T follicular helper cell (primary cell): ENCODE measurements around the gene TRABD2B.

ENCODE experiments used
- DNase-seq: peaks from one replicate; pipeline ENCODE4 v3.0.0-alpha.2; 2020; ENCODE audit warnings: low read depth

The TRABD2B gene

DNA sequence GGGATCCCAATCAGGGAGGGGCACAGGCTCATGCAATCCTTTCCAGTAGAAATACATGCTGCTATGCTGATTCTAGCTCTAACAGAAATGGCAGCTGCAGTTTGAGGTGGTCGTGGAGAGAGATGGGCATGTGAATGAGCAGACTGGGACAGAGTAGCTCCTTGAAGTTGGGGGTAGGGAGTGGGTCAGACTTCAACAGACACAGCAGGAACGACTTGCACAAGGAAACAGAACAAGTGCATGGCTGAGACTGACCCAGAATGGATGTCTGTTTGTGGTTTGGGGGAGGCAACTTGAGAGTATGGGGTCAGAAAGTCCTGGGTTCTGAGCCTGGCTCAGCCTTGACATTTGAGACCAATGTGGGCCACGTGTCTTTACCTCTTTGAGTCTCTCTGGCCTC, 25.1 kb upstream of the TRABD2B start:
- no peak for DNase-seq

GRCh38 chr1:48021792-48022191, 24.6 kb upstream of the TRABD2B start:
- DNase-seq = no peak

DNA sequence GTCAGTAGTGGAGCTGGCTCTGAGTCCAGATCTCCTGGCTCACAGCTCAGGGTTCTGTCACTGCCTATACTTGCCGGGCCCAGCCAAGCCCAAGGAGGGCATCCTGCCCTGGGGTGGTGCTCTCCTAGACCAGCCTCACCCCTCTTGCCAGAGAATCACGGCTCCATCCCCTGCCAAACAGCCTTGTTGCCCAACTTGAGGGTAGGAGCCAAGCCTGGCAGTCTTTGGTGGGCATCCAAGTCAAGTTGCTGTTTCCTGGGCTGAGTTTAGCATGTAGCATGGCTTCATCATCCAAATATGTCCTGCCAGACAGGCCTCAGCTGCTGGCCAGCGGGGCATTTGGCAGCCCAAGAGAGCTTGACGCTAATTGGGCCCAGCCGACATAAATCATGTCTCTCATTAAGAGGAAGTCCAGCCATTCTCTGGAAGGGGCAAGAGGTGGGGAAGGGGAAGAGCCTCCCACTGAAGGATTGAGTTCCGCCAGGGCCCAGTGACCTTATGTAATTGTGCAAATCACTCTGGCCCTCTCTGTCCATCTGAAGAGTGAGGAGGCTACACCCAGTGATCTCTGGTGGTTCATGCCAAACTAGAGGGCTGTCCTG, 22.6 kb upstream of the TRABD2B start:
- no peak for DNase-seq

DNA sequence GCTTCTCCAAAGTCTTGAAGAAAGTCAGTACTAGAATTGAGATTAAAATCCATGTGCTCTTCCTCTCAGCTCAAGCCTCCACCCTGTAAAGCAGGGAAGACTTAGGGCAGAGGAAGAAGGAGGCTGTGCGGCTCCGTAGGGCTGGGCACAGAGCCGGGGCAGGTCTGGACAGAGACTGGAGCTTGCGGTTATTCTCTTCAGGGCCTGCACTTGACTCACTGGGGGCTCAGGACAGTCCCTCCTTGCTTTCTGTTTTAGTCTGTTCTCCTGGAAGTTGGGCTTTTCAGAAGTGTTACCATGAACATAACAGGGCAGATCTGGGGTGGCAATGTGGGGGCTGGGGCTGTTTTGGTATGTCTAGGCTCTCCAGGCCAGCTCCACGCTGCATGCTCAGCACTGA, 21.6 kb upstream of the TRABD2B start:
- DNase-seq = no peak

DNA sequence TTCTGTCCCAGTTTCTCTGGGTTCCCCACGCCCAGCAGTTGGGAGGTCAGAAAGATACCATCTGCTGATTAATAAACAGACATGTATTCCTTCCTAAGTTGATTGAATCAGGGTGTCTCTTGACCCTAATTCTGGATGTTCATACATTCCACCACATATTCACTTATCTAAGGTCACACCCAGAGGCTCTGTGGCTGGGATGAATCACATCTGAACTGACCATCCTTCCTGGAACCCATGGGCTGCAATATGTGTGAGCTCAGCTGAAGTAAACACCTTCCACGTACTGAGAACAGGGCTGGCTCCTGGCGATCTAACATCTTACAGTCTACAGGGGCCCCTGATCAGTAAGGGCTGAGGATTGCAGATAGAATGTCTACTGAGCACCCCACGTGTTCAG, 20.5 kb upstream of the TRABD2B start:
- DNase-seq = no peak

DNA sequence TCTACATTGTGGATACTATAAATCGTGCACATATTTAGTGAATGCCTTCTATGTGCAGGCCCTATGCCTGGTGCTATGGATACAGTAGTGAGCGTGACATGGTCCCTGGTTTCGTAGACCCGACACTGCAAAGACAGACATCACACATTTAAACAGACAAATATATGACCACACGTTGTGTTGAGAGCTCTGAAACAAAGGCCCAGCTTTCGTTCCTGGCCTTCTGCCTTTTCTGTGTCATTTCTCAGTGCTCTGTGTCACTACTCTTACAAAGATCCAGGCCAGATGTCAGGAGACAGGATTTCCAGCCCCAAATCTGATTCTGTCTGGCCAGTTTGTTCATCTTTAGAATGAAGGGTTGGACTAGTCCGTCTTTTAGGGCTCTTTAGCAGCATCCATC, 19.3 kb upstream of the TRABD2B start:
- DNase-seq = no peak

GRCh38 chr1:48013270-48013669, 16.1 kb upstream of the TRABD2B start:
- DNase-seq = no peak

- no peak for DNase-seq
These were observed 9.9 kb upstream of the TRABD2B start for GRCh38 chr1:48007047-48007446.

GRCh38 chr1:48006264-48006663, 9.1 kb upstream of the TRABD2B start:
- DNase-seq = no peak

DNA sequence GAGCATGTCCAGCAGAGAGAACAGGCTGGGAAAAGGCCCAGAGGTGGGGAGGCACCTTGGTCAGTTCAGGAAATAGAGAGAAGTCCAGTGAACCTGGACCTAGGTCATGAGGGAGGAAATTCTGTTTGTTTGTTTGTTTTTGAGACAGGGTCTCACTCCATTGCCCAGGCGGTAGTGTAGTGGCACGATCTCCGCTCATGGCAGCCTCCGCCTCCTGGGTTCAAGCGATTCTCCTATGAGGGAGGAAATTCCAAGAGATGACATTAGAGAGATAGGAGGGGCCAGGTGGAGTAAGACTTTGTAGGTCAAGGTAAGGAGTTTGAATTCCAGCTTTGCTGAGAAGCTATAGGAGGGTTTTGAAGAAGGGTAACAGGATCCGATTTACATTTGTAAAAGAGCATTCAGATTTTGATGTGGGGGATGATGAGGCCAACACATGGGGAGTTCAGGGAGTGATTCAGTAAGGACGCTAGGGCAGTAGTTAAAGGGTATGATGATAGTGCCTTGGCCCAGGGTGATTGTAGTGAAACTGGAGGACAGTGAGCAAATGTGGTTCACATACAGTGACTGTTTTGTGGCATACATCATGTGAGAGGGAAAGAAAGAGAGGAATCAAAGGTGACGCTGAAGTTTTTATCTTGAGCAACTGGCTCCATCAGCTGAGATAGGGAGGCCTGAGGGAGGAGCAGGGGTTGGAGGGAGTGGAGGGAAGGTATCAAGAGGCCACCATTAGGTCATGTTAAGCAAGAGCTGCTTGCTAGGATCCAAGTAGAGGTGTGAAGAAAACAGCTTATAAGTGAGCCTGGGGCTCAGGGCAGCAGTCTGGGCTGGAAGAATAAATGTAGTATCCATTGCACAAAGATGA, 8.3 kb upstream of the TRABD2B start:
- DNase-seq = no peak

DNA sequence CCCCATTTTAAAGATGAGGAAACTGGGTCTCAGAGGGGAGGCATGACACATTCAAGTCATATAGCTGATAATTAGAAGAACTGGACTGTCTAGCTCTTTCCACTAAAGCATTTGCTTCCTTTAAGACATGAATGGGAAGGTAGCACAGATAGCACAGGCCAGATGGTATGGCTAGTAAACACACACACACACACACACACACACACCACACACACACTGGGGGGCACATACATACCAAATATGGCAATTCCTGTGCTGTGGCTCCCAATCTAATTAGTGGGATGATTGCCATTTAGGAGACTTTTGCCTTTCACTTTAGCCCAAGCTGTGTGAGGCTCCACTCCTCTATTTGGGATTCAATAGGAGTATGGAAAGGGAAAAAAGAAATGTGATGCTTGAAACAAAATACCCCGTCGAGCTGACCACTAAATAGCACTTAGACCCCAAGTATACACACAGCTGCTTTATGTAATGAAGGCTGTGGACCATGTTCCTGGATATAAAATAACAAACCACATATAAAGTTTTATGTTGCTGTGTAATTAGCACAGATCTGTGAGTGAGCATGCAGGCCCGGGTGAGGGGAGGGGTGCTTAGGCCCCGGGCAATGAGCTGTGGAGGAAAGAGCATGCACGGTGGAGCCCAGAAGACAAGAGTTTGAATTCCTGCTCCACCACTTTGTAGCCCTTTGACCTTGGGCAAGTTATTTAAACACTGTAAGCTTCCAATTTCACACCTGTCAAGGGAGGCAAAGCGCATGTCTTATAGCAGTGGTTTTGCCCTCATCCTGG, 6.8 kb upstream of the TRABD2B start:
- DNase-seq = no peak

- no peak for DNase-seq
These were observed 5.0 kb upstream of the TRABD2B start for GRCh38 chr1:48002142-48002541.

GRCh38 chr1:48001696-48002095, 4.5 kb upstream of the TRABD2B start:
- no peak for DNase-seq

DNA sequence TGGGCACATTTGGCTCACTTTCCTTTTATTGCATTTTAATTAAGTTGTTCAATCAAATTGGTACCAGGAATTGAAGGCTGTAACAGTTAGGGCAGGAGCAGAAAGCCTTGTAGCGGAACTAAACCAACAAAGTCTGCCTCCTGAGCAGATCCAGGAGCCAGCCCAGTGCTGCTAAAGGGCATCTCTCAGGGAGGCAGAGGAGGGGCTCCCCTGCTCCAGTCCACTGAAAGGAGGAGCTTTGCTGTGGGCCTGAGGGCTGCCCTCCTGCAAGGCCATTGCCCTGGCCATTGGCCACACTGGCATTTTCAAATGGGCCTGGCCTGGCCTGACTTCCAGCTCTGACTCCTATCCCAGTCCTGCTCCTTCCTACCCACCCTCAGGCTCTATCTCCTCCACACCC, 3.7 kb upstream of the TRABD2B start:
- no peak for DNase-seq

GRCh38 chr1:47999097-47999496, 1.9 kb upstream of the TRABD2B start:
- DNase-seq = no peak

DNA sequence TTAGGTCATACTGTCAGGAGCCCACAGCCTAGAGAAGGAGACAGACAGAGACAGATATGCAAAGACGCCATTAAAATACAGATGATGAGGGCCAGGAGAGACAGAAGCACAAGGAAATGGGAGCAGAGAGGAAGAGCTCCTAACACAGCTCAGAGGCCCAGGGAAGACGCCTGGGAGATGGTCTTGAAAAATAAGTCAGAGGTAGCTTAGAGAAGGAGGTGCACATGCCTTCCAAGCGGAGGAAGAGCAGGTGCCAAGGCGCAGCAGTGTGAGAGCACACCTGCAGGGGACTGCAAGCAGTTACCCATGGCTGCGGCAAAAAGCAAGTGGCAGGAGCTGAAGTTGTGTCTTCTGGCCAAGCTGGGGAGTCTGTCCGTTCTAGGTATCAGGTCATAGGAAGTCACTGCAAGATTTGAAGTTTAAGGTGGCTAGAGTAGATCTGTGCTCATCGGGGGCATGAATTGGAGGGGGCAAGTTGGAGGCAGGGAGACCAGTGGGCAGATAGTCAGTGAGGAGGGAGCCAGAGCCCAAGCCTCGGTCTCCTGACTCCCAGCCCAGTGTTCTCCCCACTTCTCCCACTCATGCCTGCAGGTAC, 1.3 kb upstream of the TRABD2B start:
- no peak for DNase-seq

- no peak for DNase-seq
These were observed 569 bp downstream of the TRABD2B start for GRCh38 chr1:47996406-47997226.

DNA sequence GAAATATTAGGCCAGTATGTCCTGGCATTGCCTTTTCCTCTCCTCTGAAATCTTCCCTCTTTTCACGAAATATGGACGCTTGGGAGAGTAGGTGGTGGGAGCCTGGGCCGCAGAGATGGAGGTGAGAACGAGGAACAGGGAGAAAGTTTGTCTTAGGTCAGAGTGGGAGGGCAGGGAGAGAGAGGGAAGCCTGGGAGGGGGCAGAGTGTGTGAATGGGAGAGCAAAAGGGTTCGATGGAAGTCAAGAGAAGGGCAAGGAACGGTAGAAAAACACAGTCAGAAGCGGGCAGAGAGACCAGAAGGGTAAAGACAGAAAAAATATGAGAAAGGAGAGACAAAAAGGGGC, 1.2 kb downstream of the TRABD2B start:
- DNase-seq = no peak

DNA sequence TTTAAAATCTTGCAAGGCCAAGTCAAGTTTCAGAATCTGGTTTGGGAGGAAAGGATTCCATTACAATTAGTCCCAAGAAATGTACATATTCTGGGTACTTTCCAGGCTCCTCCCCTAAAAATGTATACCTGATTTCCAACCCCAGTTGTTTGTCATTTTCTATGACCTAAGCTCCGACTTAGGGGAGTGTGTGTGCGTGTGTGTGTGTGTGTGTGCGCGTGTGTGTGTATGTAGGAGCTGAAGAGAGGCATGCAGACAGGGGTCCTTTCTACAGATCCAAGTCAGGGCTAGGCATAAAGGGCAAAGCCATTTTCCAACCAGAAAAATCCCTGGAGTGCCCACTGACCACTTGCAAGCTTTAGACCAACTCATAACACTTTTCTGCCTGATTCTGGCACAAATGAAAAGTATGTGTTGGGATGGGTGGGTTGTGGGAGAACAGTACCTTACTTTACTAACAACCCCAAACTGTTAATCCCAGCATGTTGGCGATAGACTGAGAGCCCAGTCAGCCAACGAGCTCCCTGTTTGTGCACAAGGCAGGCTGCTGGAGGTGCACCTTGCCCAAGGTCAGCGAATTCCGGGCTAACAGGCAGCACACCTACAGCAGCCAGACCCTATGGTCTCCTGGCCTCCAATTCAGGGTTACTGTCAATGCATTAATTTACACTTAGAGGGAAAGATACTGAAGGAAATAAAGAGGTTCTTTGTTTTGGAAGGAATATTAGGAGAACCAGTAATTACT, 1.7 kb downstream of the TRABD2B start:
- DNase-seq = no peak

- DNase-seq = no peak
These were observed 3.1 kb downstream of the TRABD2B start for GRCh38 chr1:47993881-47994625.
